HG02938 (cell line): Measurements from ENCODE around the gene EVX2.

Experiments
- ATAC-seq: cut with Tn5 transposase; IDR thresholded peaks from one replicate; pipeline ENCODE4 v1.9.1; 2021; ENCODE audit warnings: mild to moderate bottlenecking, moderate library complexity; ENCODE audit not compliant: unreplicated experiment

Gene EVX2

GRCh38 chr2:176084611-176085119, 903 bp upstream of the EVX2 start:
- ATAC-seq = no peak

GRCh38 chr2:176082824-176083751, 674 bp downstream of the EVX2 start:
- no peak for ATAC-seq

GRCh38 chr2:176082525-176082823, 1.3 kb downstream of the EVX2 start:
- no peak for ATAC-seq

GRCh38 chr2:176081837-176082524, 1.8 kb downstream of the EVX2 start:
- ATAC-seq = no peak

GRCh38 chr2:176081376-176081836, 2.4 kb downstream of the EVX2 start:
- no peak for ATAC-seq

- no peak for ATAC-seq
Measured at GRCh38 chr2:176080540-176081375, 3.0 kb downstream of the EVX2 start.

- no peak for ATAC-seq
Measured at GRCh38 chr2:176079831-176080539, 3.8 kb downstream of the EVX2 start.

- no peak for ATAC-seq
Measured at GRCh38 chr2:176079285-176079830, 4.4 kb downstream of the EVX2 start.

GRCh38 chr2:176078541-176079284, 5.0 kb downstream of the EVX2 start:
- ATAC-seq = no peak

- ATAC-seq = no peak
Measured at GRCh38 chr2:176076796-176077195, 7.0 kb downstream of the EVX2 start.

- ATAC-seq = no peak
Measured at GRCh38 chr2:176076063-176076462, 7.7 kb downstream of the EVX2 start.

- ATAC-seq = no peak
Measured at GRCh38 chr2:176075481-176075880, 8.3 kb downstream of the EVX2 start.

- ATAC-seq = no peak
Measured at GRCh38 chr2:176074919-176075425, 8.8 kb downstream of the EVX2 start.

GRCh38 chr2:176072951-176073904, 10.5 kb downstream of the EVX2 start:
- no peak for ATAC-seq

- ATAC-seq = no peak
Measured at GRCh38 chr2:176072292-176072669, 11.5 kb downstream of the EVX2 start.

- ATAC-seq = no peak
Measured at GRCh38 chr2:176071330-176072291, 12.2 kb downstream of the EVX2 start.

- no peak for ATAC-seq
Measured at GRCh38 chr2:176068419-176068832, 15.3 kb downstream of the EVX2 start.
